ENCODE data around the gene GPR176.

DNA sequence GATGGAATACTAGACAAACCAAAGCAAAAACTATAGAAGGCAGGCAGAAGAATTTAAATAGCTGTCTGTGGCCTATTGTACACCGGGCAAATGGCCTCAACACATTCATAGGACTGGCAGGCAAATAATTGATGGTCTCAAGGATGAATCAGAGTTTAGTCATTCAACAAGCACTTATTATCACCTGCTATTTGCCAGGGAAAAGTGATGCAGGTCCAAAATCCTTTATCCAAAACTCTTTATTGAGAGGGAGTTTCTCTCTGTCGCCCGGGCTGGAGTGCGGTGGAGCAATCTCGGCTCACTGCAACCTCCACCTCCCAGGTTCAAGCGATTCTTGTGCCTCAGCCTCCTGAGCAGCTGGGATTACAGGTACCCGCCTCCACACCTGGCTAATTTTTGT is 16.1 kb upstream of the GPR176 start:
- TF ChIP-seq, protein P1, sequence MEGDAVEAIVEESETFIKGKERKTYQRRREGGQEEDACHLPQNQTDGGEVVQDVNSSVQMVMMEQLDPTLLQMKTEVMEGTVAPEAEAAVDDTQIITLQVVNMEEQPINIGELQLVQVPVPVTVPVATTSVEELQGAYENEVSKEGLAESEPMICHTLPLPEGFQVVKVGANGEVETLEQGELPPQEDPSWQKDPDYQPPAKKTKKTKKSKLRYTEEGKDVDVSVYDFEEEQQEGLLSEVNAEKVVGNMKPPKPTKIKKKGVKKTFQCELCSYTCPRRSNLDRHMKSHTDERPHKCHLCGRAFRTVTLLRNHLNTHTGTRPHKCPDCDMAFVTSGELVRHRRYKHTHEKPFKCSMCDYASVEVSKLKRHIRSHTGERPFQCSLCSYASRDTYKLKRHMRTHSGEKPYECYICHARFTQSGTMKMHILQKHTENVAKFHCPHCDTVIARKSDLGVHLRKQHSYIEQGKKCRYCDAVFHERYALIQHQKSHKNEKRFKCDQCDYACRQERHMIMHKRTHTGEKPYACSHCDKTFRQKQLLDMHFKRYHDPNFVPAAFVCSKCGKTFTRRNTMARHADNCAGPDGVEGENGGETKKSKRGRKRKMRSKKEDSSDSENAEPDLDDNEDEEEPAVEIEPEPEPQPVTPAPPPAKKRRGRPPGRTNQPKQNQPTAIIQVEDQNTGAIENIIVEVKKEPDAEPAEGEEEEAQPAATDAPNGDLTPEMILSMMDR (IDR thresholded peaks at IDR 0.05; ENCODE audit: poor library complexity): no peak
- no peak for TF ChIP-seq EZH2phosphoT487 (IDR thresholded peaks at IDR 0.05; ENCODE audit: low read depth, severe bottlenecking, unreplicated experiment)
